HUES6 (cell line): ENCODE data around the gene ZDHHC13.

Experiments
- H3K27ac ChIP-seq: 2 replicates; pipeline ENCODE4 v1.7.0; 2013; ENCODE audit warnings: low read depth, mild to moderate bottlenecking, low read length, inconsistent platforms
- H3K27me3 ChIP-seq: 2 replicates; pipeline ENCODE4 v1.6.1; 2013; ENCODE audit warnings: low read length; ENCODE audit not compliant: control insufficient read depth, insufficient read depth
- H3K36me3 ChIP-seq: 2 replicates; pipeline ENCODE4 v1.6.1; 2013; ENCODE audit warnings: low read length; ENCODE audit not compliant: control insufficient read depth, insufficient read depth
- H3K4me1 ChIP-seq: 2 replicates; pipeline ENCODE4 v1.6.1; 2013; ENCODE audit warnings: low read length; ENCODE audit not compliant: control insufficient read depth, insufficient read depth
- H3K4me3 ChIP-seq: 2 replicates; pipeline ENCODE4 v1.5.1; 2013; ENCODE audit warnings: low read depth, low read length
- H3K9ac ChIP-seq: one replicate; pipeline ENCODE4 v1.6.1; 2013; ENCODE audit warnings: mild to moderate bottlenecking, low read length
- H3K9me3 ChIP-seq: 2 replicates; pipeline ENCODE4 v1.6.1; 2013; ENCODE audit warnings: low read depth, low read length; ENCODE audit not compliant: control insufficient read depth, insufficient read depth

Gene ZDHHC13

GRCh38 chr11:19208959-19209546, 92.1 kb downstream of the ZDHHC13 start:
- H3K27me3 ChIP-seq, result no peaks in the 10 kb centered on the region
- H3K4me3 ChIP-seq, result no peak overlapping the region
- no peak overlapping the region for H3K27ac ChIP-seq
- no peak overlapping the region for H3K9ac ChIP-seq
- no peaks in the 10 kb centered on the region; the same call in 1 of the 2 replicates for H3K4me1 ChIP-seq
- H3K36me3 ChIP-seq, result no peaks in the 10 kb centered on the region
- H3K9me3 ChIP-seq, result no peaks in the 10 kb centered on the region

GRCh38 chr11:19209617-19210370, 92.8 kb downstream of the ZDHHC13 start:
- Histone ChIP-seq H3K27ac (no peak overlapping the region), H3K27me3 (no peaks in the 10 kb centered on the region), H3K4me3 (no peak overlapping the region), H3K9ac (no peak overlapping the region), H3K9me3 (no peaks in the 10 kb centered on the region), H3K4me1 (no peaks in the 10 kb centered on the region; the same call in 1 of the 2 replicates), H3K36me3 (no peaks in the 10 kb centered on the region)

DNA sequence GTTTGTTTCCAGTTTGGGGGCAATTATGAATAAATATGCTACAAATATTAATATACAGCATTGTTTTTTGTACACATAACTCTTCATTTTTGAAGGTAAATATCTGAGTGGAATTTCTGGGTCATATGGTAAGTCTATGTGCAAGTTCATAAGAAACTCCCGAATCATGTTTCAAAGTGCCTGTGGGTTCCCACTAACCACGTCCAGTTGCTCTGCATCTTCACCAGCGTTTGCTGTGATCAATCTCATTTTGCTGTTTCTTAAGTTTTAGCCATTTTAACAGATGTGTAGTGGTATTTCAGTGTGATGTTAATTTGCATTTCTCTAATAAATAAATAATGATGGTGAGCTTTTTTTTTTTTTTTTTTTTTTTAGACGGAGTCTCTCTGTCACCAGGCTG, 99.1 kb downstream of the ZDHHC13 start:
- Histone ChIP-seq H3K9ac (no peak overlapping the region), H3K4me3 (no peak overlapping the region), H3K4me1 (no peaks in the 10 kb centered on the region), H3K9me3 (no peaks in the 10 kb centered on the region), H3K27me3 (no peaks in the 10 kb centered on the region), H3K27ac (no peak overlapping the region), H3K36me3 (no peaks in the 10 kb centered on the region)

DNA sequence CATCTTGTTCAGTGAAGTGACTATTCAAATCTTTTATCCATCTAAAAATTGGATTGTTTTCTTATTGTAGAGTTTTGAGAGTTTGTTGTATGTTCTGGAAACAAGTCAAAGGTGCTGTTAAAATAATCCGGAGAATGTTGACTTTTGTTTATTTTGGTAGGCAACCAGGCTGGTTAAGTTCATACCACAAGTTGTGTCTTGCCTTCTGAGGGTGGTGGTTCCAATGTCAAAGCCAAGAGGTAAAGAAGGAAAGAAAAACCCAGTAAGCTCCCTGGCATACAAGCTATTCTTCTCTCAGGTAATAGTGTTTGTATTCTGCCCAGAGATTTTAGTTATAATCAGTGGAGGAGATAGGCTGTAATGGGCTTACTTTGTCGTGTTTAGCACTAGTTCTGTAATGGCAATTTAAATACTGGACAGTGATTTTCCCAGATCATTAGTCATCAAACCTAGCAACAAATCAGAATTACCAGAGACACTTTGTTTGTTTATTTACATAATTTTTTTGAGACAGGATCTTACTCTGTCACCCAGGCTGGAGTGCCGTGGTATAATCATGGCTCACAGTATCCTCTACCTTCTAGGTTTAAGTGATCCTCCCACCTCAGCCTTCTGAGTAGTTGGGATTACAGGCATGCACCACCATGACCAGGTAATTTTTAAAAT, 99.9 kb downstream of the ZDHHC13 start:
- Histone ChIP-seq H3K9ac (no peak overlapping the region), H3K4me1 (no peaks in the 10 kb centered on the region), H3K9me3 (no peaks in the 10 kb centered on the region), H3K27ac (no peak overlapping the region), H3K36me3 (no peaks in the 10 kb centered on the region), H3K27me3 (no peaks in the 10 kb centered on the region), H3K4me3 (no peak overlapping the region)

DNA sequence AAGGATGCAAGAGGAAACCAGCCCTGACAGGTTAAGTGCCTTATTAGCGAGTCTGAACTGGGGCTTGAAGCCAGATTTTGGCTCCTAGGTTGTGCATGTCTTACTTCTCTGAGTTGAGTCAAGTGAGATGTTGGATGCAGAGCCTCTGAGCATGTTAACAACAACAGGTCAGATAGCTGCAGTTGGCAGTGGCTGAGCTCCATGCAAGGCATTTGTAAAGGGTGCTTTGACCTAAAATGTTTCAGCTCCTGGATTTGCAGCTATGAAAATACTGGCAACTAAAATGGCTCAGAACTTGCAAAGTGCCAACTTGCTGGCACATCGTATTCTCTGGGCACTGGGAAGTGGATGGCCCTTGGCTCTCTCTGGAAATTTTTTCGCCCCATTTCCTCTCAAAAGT, 101.2 kb downstream of the ZDHHC13 start:
- Histone ChIP-seq H3K9ac (no peak overlapping the region), H3K27ac (no peak overlapping the region), H3K27me3 (no peaks in the 10 kb centered on the region), H3K36me3 (peaks cover 4% of the 10 kb centered on the region; the same call in 1 of the 2 replicates), H3K4me3 (no peak overlapping the region), H3K9me3 (peaks cover 7% of the 10 kb centered on the region), H3K4me1 (no peaks in the 10 kb centered on the region)

GRCh38 chr11:19218786-19219460, 102.0 kb downstream of the ZDHHC13 start:
- Histone ChIP-seq H3K9me3 (peaks cover 7% of the 10 kb centered on the region), H3K27ac (no peak overlapping the region), H3K27me3 (no peaks in the 10 kb centered on the region), H3K4me3 (no peak overlapping the region), H3K36me3 (peaks cover 6% of the 10 kb centered on the region; the same call in 1 of the 2 replicates), H3K4me1 (no peaks in the 10 kb centered on the region), H3K9ac (no peak overlapping the region)

- Histone ChIP-seq H3K4me1 (no peaks in the 10 kb centered on the region), H3K9ac (no peak overlapping the region), H3K36me3 (peaks cover 18% of the 10 kb centered on the region), H3K9me3 (peaks cover 7% of the 10 kb centered on the region), H3K4me3 (no peak overlapping the region), H3K27me3 (no peaks in the 10 kb centered on the region), H3K27ac (no peak overlapping the region)
Measured at GRCh38 chr11:19220903-19221724, 104.1 kb downstream of the ZDHHC13 start.

GRCh38 chr11:19225123-19225522, 108.2 kb downstream of the ZDHHC13 start:
- H3K27ac ChIP-seq, result no peak overlapping the region
- no peak overlapping the region for H3K4me3 ChIP-seq
- peaks cover 7% of the 10 kb centered on the region for H3K9me3 ChIP-seq
- H3K36me3 ChIP-seq, result peaks cover 33% of the 10 kb centered on the region
- H3K27me3 ChIP-seq, result no peaks in the 10 kb centered on the region
- H3K9ac ChIP-seq, result no peak overlapping the region
- no peaks in the 10 kb centered on the region for H3K4me1 ChIP-seq

DNA sequence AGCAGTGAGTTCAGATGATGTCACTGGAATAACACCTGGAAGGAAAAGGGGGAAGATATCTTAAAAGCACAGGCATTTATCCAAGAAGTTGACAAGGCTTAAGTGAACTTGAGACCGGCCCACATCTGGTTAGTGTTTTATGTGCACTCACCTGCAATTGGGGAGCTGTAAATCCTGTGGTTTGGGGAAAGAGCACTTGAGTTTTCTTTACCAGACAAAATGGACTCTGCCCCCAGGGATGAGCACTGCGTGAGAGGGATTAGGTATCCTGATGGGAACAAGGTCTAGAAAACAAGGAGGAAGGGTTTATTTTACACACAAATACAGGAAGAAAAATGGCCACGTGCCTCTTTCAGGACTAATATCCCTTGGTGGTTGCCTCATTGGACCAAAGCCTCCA, 108.6 kb downstream of the ZDHHC13 start:
- Histone ChIP-seq H3K36me3 (peaks cover 33% of the 10 kb centered on the region), H3K9ac (no peak overlapping the region), H3K4me1 (no peaks in the 10 kb centered on the region), H3K4me3 (no peak overlapping the region), H3K9me3 (peaks cover 7% of the 10 kb centered on the region), H3K27ac (no peak overlapping the region), H3K27me3 (no peaks in the 10 kb centered on the region)
